Measurements from ENCODE around the gene ING1. TPM values are rescaled to one million over a fixed set of nuclear protein-coding genes. Genes with fewer than 3 reads are reported as not detected.

The ING1 gene
- polyA plus RNA-seq, 2 of the 4 experiments (the other 2 are of a cell fraction): 7.9 to 8.6 TPM

- Histone ChIP-seq H3K4me1 (no peaks in the 10 kb centered on the region), H3K27ac (no peak overlapping the region), H3K9me3 (no peaks in the 10 kb centered on the region), H3K4me3 (no peak overlapping the region), H3K4me2 (no peak overlapping the region)
- FAIRE-seq (no peak), ATAC-seq (no peak), DNase-seq (ENCODE audit: low read depth in 1 of 2, low spot score in 1 of 2) (no peak)
- POLR2A ChIA-PET: no interaction called here
- CTCF ChIA-PET: no interaction called here
- TF ChIP-seq HES2 (IDR thresholded peaks at IDR 0.05): no peak
- no peak for TF ChIP-seq POLR2A (IDR thresholded peaks at IDR 0.05; ENCODE audit: low read length)
- no peak for TF ChIP-seq RCOR1 (IDR thresholded peaks at IDR 0.05; ENCODE audit: low read depth, low read length)
- no peak for TF ChIP-seq ELK1 (IDR thresholded peaks at IDR 0.05; ENCODE audit: low read depth, low read length)
- TF ChIP-seq RFX5 (IDR thresholded peaks at IDR 0.05): no peak
- TF ChIP-seq FOXS1 (CRISPR knock-in tag; IDR thresholded peaks at IDR 0.05): no peak
- no peak for TF ChIP-seq PHF8 (IDR thresholded peaks at IDR 0.05; ENCODE audit: borderline replicate concordance, low read depth)
- TF ChIP-seq CTCF (IDR thresholded peaks at IDR 0.05): no peak
- TF ChIP-seq POLR2AphosphoS2 (conservative IDR thresholded peaks at IDR 0.05; ENCODE audit: low read length): no peak
- TF ChIP-seq KDM5A (IDR thresholded peaks at IDR 0.05): no peak
- no peak for TF ChIP-seq ATOH8 (CRISPR knock-in tag; IDR thresholded peaks at IDR 0.05; ENCODE audit: low read depth)
- no peak for TF ChIP-seq CBX8 (IDR thresholded peaks at IDR 0.05)
- TF ChIP-seq RAD21 (conservative IDR thresholded peaks at IDR 0.05 in 1 of 2, IDR thresholded peaks at IDR 0.05 in 1 of 2): no peak
- TF ChIP-seq NFE2L2 (conservative IDR thresholded peaks at IDR 0.05; ENCODE audit: low read length): no peak
- no peak for TF ChIP-seq HEYL (CRISPR knock-in tag; IDR thresholded peaks at IDR 0.05)
- no peak for TF ChIP-seq RNF2 (IDR thresholded peaks at IDR 0.05; ENCODE audit: borderline replicate concordance, low read depth)
- TF ChIP-seq HMGXB4 (CRISPR knock-in tag; IDR thresholded peaks at IDR 0.05; ENCODE audit: borderline replicate concordance): no peak
- TF ChIP-seq ZFP36 (IDR thresholded peaks at IDR 0.05; ENCODE audit: borderline replicate concordance, partially characterized antibody): no peak
- no peak for TF ChIP-seq ZNF302 (CRISPR knock-in tag; IDR thresholded peaks at IDR 0.05)
- no peak for TF ChIP-seq SREBF2 (IDR thresholded peaks at IDR 0.05)
- WGBS (ENCODE audit: missing lambda C conversion rate): 90% methylated on average over 7 of the region's 9 CpGs
Measured at GRCh38 chr13:110726726-110727125, 13.2 kb downstream of the ING1 start.

- H3K4me1 ChIP-seq: no peaks in the 10 kb centered on the region
- WGBS (ENCODE audit: missing lambda C conversion rate): 89% methylated on average over 3 of the region's 3 CpGs
- POLR2A ChIA-PET: no interaction called here
- FAIRE-seq (no peak), DNase-seq (ENCODE audit: low read depth in 1 of 2, low spot score in 1 of 2) (no peak), ATAC-seq (no peak; a peak in 1 of 6 replicates)
- no peak overlapping the region for H3K4me2 ChIP-seq
- no peaks in the 10 kb centered on the region for H3K9me3 ChIP-seq
- CTCF ChIA-PET: no interaction called here
- no peak overlapping the region for H3K27ac ChIP-seq
- no peak overlapping the region for H3K4me3 ChIP-seq
- TF ChIP-seq GATA3 (IDR thresholded peaks at IDR 0.05; ENCODE audit: borderline replicate concordance) (no peak), RFX5 (IDR thresholded peaks at IDR 0.05) (no peak), MAFK (IDR thresholded peaks at IDR 0.05; ENCODE audit: partially characterized antibody) (no peak), KDM5A (IDR thresholded peaks at IDR 0.05) (no peak), EP300 (IDR thresholded peaks at IDR 0.05) (no peak), ZC3H11A (IDR thresholded peaks at IDR 0.05) (no peak), CBX2 (IDR thresholded peaks at IDR 0.05; ENCODE audit: borderline replicate concordance, low read depth) (no peak), REST (IDR thresholded peaks at IDR 0.05) (no peak), CBX8 (IDR thresholded peaks at IDR 0.05) (no peak), RARB (CRISPR knock-in tag; IDR thresholded peaks at IDR 0.05) (no peak), E2F6 (IDR thresholded peaks at IDR 0.05; ENCODE audit: borderline replicate concordance, low read depth) (no peak), HES2 (IDR thresholded peaks at IDR 0.05) (no peak), RAD21 (conservative IDR thresholded peaks at IDR 0.05 in 1 of 2, IDR thresholded peaks at IDR 0.05 in 1 of 2) (no peak)
Measured at GRCh38 chr13:110731072-110731471, 17.6 kb downstream of the ING1 start.
